Chondrocyte (in vitro differentiated cells): Measurements from ENCODE around the gene MLANA. TPM values are rescaled to one million over a fixed set of nuclear protein-coding genes. Genes with fewer than 3 reads are reported as not detected.

Experiments used
- DNase-seq: peaks from one replicate; pipeline ENCODE4 v3.0.0; 2021; ENCODE audit warnings: mixed read lengths, low spot score
- H3K27ac Mint-ChIP-seq: one replicate; pipeline ENCODE4 v1.8.0; 2021; ENCODE audit warnings: mild to moderate bottlenecking, moderate library complexity, mixed read lengths; ENCODE audit not compliant: unreplicated experiment
- H3K27me3 Mint-ChIP-seq: 2 replicates; pipeline ENCODE4 v1.8.0; 2021; ENCODE audit warnings: low read depth, mixed read lengths
- H3K36me3 Mint-ChIP-seq: 2 replicates; pipeline ENCODE4 v1.8.0; 2021; ENCODE audit warnings: low read depth, mixed read lengths
- H3K4me1 Mint-ChIP-seq: 2 replicates; pipeline ENCODE4 v1.8.0; 2021; ENCODE audit warnings: low read depth, mild to moderate bottlenecking, mixed read lengths
- H3K4me3 Mint-ChIP-seq: one replicate; pipeline ENCODE4 v1.8.0; 2021; ENCODE audit warnings: mild to moderate bottlenecking, moderate library complexity, mixed read lengths; ENCODE audit not compliant: unreplicated experiment
- H3K9me3 Mint-ChIP-seq: 2 replicates; pipeline ENCODE4 v1.8.0; 2021; ENCODE audit warnings: low read depth, mixed read lengths
- total RNA-seq: library from RNA; stranded (reverse); gene quantifications from 3 replicates; pipeline ENCODE4 v1.2.1, GENCODE V29; 2021
- TF ChIP-seq, protein P1 (sequence below): fragments of 200-600 bp; sonication (generic); IDR thresholded peaks from 2 replicates; pipeline ENCODE4 v1.5.0; 2021; ENCODE audit warnings: antibody characterized with exemption, mild to moderate bottlenecking, moderate library complexity

MLANA gene
- total RNA-seq, 1 donor from 2014 or later = not detected

DNA sequence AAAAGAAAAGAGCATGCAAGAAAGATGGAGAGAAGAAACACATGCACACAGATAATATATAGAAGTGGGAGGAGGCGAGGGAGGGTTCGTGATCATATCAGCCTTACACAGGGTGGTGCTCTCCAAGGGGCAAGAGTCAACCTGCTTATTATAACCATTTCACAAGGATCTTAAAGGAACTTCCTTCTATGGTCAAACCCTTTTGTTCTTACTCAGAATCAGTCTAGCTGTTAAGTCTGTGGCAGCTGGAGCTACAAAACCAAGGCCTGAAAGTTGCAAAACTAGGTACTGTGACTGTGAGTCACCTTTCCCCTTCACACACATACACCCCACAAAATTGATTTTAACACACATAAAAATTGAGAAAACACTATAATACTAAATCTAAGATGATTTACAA lies 39.2 kb upstream of the MLANA start:
- peaks cover 2% of the 10 kb centered on the region for H3K9me3 Mint-ChIP-seq
- H3K36me3 Mint-ChIP-seq = peaks cover 5% of the 10 kb centered on the region
- TF ChIP-seq, protein P1, sequence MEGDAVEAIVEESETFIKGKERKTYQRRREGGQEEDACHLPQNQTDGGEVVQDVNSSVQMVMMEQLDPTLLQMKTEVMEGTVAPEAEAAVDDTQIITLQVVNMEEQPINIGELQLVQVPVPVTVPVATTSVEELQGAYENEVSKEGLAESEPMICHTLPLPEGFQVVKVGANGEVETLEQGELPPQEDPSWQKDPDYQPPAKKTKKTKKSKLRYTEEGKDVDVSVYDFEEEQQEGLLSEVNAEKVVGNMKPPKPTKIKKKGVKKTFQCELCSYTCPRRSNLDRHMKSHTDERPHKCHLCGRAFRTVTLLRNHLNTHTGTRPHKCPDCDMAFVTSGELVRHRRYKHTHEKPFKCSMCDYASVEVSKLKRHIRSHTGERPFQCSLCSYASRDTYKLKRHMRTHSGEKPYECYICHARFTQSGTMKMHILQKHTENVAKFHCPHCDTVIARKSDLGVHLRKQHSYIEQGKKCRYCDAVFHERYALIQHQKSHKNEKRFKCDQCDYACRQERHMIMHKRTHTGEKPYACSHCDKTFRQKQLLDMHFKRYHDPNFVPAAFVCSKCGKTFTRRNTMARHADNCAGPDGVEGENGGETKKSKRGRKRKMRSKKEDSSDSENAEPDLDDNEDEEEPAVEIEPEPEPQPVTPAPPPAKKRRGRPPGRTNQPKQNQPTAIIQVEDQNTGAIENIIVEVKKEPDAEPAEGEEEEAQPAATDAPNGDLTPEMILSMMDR = no peak
- no peaks in the 10 kb centered on the region for H3K4me1 Mint-ChIP-seq
- no peak overlapping the region for H3K27ac Mint-ChIP-seq
- H3K27me3 Mint-ChIP-seq = peaks cover 25% of the 10 kb centered on the region
- DNase-seq = no peak
- no peak overlapping the region for H3K4me3 Mint-ChIP-seq

DNA sequence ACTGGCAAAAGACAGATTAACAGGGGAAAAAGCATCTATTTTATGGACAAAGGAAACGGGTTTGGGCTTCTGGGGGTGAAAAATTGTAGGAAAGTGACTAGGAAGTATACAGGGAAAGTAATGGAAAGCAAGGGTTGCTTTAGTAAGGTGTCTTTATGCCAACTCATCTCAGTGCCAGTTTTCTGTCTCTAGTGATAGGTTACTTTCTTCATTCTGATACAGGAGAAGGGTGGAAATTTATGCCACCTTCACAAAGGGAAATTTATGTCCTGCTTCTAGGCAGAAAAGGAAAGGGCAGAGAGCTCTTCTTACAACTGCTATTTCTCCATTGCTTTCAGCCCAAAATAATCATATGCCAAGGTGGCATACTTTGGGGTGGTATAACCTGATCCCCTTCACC lies 37.7 kb upstream of the MLANA start:
- Mint-ChIP-seq H3K4me3 (no peak overlapping the region), H3K36me3 (peaks cover 3% of the 10 kb centered on the region), H3K27ac (no peak overlapping the region), H3K27me3 (peaks cover 25% of the 10 kb centered on the region), H3K4me1 (no peaks in the 10 kb centered on the region), H3K9me3 (peaks cover 2% of the 10 kb centered on the region)
- DNase-seq = no peak
- TF ChIP-seq, protein P1 = no peak

DNA sequence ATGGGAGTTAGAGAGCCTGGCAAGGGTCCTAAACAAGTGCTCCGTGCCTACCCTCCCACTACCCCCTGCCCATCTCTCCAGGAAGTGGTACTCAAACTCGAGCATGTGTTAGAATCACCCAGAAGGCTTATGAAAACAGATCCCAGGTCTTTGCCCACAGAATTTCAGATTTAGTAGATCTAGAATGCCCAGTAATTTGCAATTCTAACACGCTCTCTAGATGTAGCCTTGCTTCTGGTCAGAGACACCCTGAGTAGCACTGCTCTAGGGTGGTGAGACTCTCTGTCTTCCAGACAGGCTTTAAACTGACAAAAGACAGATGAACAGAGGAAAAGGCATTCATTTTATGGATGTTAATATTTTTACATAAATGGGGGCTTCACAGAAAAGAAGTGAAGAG lies 37.1 kb upstream of the MLANA start:
- H3K4me1 Mint-ChIP-seq = no peaks in the 10 kb centered on the region
- H3K36me3 Mint-ChIP-seq = peaks cover 3% of the 10 kb centered on the region
- TF ChIP-seq, protein P1 = no peak
- H3K9me3 Mint-ChIP-seq = peaks cover 2% of the 10 kb centered on the region
- no peak overlapping the region for H3K4me3 Mint-ChIP-seq
- no peak overlapping the region for H3K27ac Mint-ChIP-seq
- H3K27me3 Mint-ChIP-seq = peaks cover 24% of the 10 kb centered on the region
- DNase-seq = no peak

DNA sequence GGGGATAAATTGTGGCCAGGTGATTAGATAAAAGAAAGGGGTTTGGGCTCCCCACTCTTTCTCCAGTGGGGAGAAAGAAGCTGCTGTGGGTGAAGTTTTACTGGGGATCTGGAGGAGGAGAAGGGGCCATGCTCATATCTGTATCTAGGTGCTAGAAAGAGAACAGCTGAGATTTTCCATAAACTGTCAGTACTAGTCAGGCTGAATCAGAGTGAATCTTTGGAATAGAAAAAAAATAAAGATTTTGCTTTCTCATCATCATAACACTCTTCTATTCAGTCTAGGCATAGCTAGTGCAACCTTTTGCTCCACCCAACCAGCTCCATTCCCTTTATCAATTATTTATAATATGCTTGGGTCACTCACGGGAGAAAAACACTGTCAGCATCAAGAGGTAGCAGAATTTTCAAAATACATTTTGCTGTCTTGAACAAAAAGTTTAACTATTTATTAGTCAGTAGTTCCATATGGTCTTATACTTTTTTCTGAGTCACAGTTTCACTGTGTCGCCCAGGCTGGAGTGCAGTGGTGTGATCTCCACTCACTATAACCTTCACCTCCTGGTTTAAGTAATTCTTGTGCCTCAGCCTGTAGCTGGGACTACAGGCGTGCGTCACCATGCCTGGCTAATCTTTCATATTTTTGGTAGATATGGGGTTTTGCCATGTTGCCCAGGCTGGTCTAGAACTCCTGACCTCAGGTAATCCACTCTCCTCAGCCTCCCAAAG lies 36.5 kb upstream of the MLANA start:
- Mint-ChIP-seq H3K27ac (no peak overlapping the region), H3K27me3 (peaks cover 27% of the 10 kb centered on the region), H3K9me3 (peaks cover 2% of the 10 kb centered on the region), H3K36me3 (peaks cover 3% of the 10 kb centered on the region), H3K4me3 (no peak overlapping the region), H3K4me1 (no peaks in the 10 kb centered on the region)
- DNase-seq = no peak
- TF ChIP-seq, protein P1 = no peak

DNA sequence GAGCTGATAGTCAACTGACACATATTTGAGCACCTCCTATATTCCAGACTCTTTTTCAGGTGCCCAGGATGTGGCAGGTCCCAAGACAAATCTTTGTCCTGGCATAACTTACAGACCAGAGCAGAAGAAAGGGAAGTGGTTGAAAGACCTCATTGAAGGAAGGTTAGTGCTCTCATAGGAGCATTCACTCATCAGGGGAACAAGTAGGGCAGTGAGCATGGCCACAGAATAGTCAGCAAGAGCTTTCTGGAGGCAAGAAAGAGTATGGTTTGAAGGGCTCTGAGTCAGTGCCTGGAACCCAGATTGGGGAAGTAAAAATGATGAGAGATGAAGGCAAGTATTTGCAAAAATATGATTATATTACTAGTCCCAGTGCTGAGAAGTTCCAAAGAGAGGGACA lies 32.8 kb upstream of the MLANA start:
- Mint-ChIP-seq H3K36me3 (peaks cover 3% of the 10 kb centered on the region), H3K27me3 (peaks cover 23% of the 10 kb centered on the region), H3K4me1 (no peaks in the 10 kb centered on the region), H3K4me3 (no peak overlapping the region), H3K9me3 (peaks cover 2% of the 10 kb centered on the region), H3K27ac (no peak overlapping the region)
- no peak for DNase-seq
- TF ChIP-seq, protein P1 = no peak
